CD14-positive monocyte (primary cell): ENCODE results near the gene ACTBL2. TPM values are rescaled to one million over a fixed set of nuclear protein-coding genes. Genes with fewer than 3 reads are reported as not detected.

Experiments used
- DNase-seq, 3 donors: peaks; one replicate each; pipeline ENCODE4 v3.0.0-alpha.2; 2011 to 2022
- H2AFZ ChIP-seq: 2 replicates; pipeline ENCODE4 v1.6.0; 2012; ENCODE audit warnings: mild to moderate bottlenecking, low read depth, low read length, inconsistent platforms; ENCODE audit not compliant: insufficient read depth, poor library complexity, severe bottlenecking
- H3K27ac ChIP-seq, 2 donors: 1 replicate in 1 of 2; 2 replicates in 1 of 2; pipeline ENCODE4 v1.5.1; 2012 to 2013; ENCODE audit warnings: low read length in 2 of 2, control low read depth in 1 of 2, inconsistent platforms in 1 of 2, low read depth in 1 of 2, mild to moderate bottlenecking in 1 of 2
- H3K27me3 ChIP-seq, 2 donors: one replicate each; pipeline versions ENCODE4 v1.6.0 to v1.6.1; 2011 to 2013; ENCODE audit warnings: low read length in 2 of 2; ENCODE audit not compliant: control insufficient read depth in 2 of 2, insufficient read depth in 2 of 2
- H3K36me3 ChIP-seq, 2 donors: replicated peaks in 1 of 2; 1 replicate in 1 of 2; 2 replicates in 1 of 2; pipeline versions ENCODE4 v1.5.1 to v1.6.1; 2012 to 2013; ENCODE audit warnings: low read length in 2 of 2, control low read depth in 1 of 2, inconsistent platforms in 1 of 2, mild to moderate bottlenecking in 1 of 2; ENCODE audit not compliant: insufficient read depth in 2 of 2, control insufficient read depth in 1 of 2
- H3K4me1 ChIP-seq, 2 donors: 1 replicate in 1 of 2; 2 replicates in 1 of 2; pipeline versions ENCODE4 v1.5.1 to v1.6.1; 2012 to 2013; ENCODE audit warnings: low read length in 2 of 2, control low read depth in 1 of 2, inconsistent platforms in 1 of 2, mild to moderate bottlenecking in 1 of 2, moderate library complexity in 1 of 2; ENCODE audit not compliant: insufficient read depth in 2 of 2, control insufficient read depth in 1 of 2
- H3K4me2 ChIP-seq: replicated peaks from 2 replicates; pipeline ENCODE3; 2012; ENCODE audit warnings: low read length, moderate library complexity, mild to moderate bottlenecking; ENCODE audit not compliant: poor library complexity, severe bottlenecking; ENCODE audit errors: extremely low read depth
- H3K4me3 ChIP-seq, 3 experiments: fragments of 200-600 bp in 1 of 3; sonication (generic) in 1 of 3; replicated peaks in 1 of 3; 1 replicate in 2 of 3; 2 replicates in 1 of 3; pipeline ENCODE4 v1.5.1; 2011 to 2013; ENCODE audit warnings: low read length in 3 of 3, mild to moderate bottlenecking in 3 of 3, control low read depth in 2 of 3, low read depth in 2 of 3, inconsistent platforms in 1 of 3, moderate library complexity in 1 of 3
- H3K79me2 ChIP-seq: 2 replicates; pipeline ENCODE4 v1.6.0; 2012; ENCODE audit warnings: mild to moderate bottlenecking, control low read depth, inconsistent platforms, low read length, moderate library complexity; ENCODE audit not compliant: insufficient read depth
- H3K9ac ChIP-seq: 2 replicates; pipeline ENCODE4 v1.6.0; 2017; ENCODE audit warnings: low read length, mild to moderate bottlenecking; ENCODE audit not compliant: insufficient read depth, poor library complexity, severe bottlenecking
- H3K9me3 ChIP-seq, 2 donors: replicated peaks in 1 of 2; 1 replicate in 1 of 2; 2 replicates in 1 of 2; pipeline versions ENCODE4 v1.5.1 to v1.6.1; 2012 to 2013; ENCODE audit warnings: low read length in 2 of 2, control low read depth in 1 of 2; ENCODE audit not compliant: control insufficient read depth in 1 of 2, insufficient read depth in 1 of 2
- H4K20me1 ChIP-seq: 2 replicates; pipeline ENCODE4 v1.6.0; 2012; ENCODE audit warnings: mild to moderate bottlenecking, low read length, control low read depth, moderate library complexity; ENCODE audit not compliant: insufficient read depth
- H3K27ac Mint-ChIP-seq, 7 donors: one replicate each; pipeline ENCODE4 v1.8.0; 2020; ENCODE audit warnings: mild to moderate bottlenecking in 7 of 7, mixed read lengths in 7 of 7, moderate library complexity in 6 of 7, inconsistent platforms in 2 of 7
- H3K27me3 Mint-ChIP-seq, 3 donors: one replicate each; pipeline ENCODE4 v1.8.0; 2021 to 2022; ENCODE audit warnings: low read depth in 3 of 3, mild to moderate bottlenecking in 3 of 3, mixed read lengths in 3 of 3, moderate library complexity in 3 of 3, inconsistent platforms in 1 of 3
- H3K36me3 Mint-ChIP-seq, 2 donors: one replicate each; pipeline ENCODE4 v1.8.0; 2020; ENCODE audit warnings: mixed read lengths in 2 of 2, inconsistent platforms in 1 of 2, mild to moderate bottlenecking in 1 of 2
- H3K4me1 Mint-ChIP-seq: one replicate; pipeline ENCODE4 v1.8.0; 2020; ENCODE audit warnings: mild to moderate bottlenecking, mixed read lengths
- H3K4me3 Mint-ChIP-seq, 2 donors: one replicate each; pipeline ENCODE4 v1.8.0; 2020; ENCODE audit warnings: mild to moderate bottlenecking in 2 of 2, mixed read lengths in 2 of 2, moderate library complexity in 1 of 2
- H3K9me3 Mint-ChIP-seq, 7 donors: one replicate each; pipeline ENCODE4 v1.8.0; 2020 to 2022; ENCODE audit warnings: mixed read lengths in 7 of 7, mild to moderate bottlenecking in 6 of 7, moderate library complexity in 6 of 7, inconsistent platforms in 2 of 7
- CTCF ChIP-seq: fragments of 200-600 bp; IDR thresholded peaks from one replicate; pipeline ENCODE4 v1.8.0; 2022; ENCODE audit warnings: antibody characterized with exemption, mild to moderate bottlenecking
- WGBS: methylation state at CpG from one replicate; pipeline ENCODE4 v1.1.5; 2013; ENCODE audit warnings: missing lambda C conversion rate; ENCODE audit not compliant: insufficient coverage; 5-methylcytosine and 5-hydroxymethylcytosine counted together
- intact Hi-C, 2 donors: fragments of 100-400 bp; cut with micrococcal nuclease; formaldehyde crosslinking; loops; one replicate each; pipeline versions ENCODE4 v1.15.0 to v1.15.1; 2023
- polyA plus RNA-seq, 3 donors: library from polyadenylated mRNA; depleted of rRNA in 1 of 3; unstranded in 2 of 3; stranded (reverse) in 1 of 3; fragments of 300-500 nt in 2 of 3; fragments of >200 nt in 1 of 3; fragmentation: Illumina TruSeq in 2 of 3; gene quantifications; 1 replicate in 2 of 3; 2 replicates in 1 of 3; pipeline ENCODE4 v1.2.3, GENCODE V29; 2012 to 2021

Gene ACTBL2
- polyA plus RNA-seq, 3 donors = not detected

DNA sequence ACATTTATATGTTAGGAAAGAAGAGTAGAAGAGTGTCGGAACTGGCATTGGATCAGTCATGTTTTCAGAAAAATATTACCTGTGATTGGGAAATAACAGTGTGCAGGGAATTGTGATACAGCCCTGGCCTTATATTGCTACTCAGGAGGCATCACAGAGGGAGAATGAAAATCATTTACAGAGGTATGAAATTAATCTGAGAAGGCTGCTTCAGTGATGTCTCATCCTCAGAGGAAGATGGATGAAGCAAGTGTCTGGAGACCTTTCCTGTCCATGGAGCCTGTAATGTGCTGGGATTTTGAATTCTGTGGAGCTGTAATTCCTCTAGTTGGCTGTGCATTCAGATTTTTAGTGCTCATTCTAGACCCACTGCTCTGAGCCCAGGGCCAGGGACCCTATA, 3.8 kb downstream of the ACTBL2 start:
- no peaks in the 10 kb centered on the region for H3K9me3 ChIP-seq
- intact Hi-C loops = no loop called here
- H3K4me1 ChIP-seq = no peaks in the 10 kb centered on the region
- no peak for TF ChIP-seq CTCF
- H3K27me3 ChIP-seq = no peaks in the 10 kb centered on the region
- H3K79me2 ChIP-seq = no peaks in the 10 kb centered on the region
- H3K9me3 Mint-ChIP-seq = peaks cover 0 to 2% (median 0%) of the 10 kb centered on the region in 7 donors
- no peaks in the 10 kb centered on the region for H3K36me3 ChIP-seq
- no peaks in the 10 kb centered on the region for H3K4me1 Mint-ChIP-seq
- no peak overlapping the region for H3K4me2 ChIP-seq
- no peak overlapping the region for H3K4me3 Mint-ChIP-seq
- H4K20me1 ChIP-seq = no peaks in the 10 kb centered on the region
- H3K27me3 Mint-ChIP-seq = peaks cover 0 to 1% (median 0%) of the 10 kb centered on the region in 3 donors
- no peak overlapping the region for H3K27ac ChIP-seq
- H3K9ac ChIP-seq = no peak overlapping the region
- no peaks in the 10 kb centered on the region for H3K36me3 Mint-ChIP-seq
- no peak overlapping the region for H3K27ac Mint-ChIP-seq
- no peak overlapping the region for H2AFZ ChIP-seq
- 100% methylated on average over 1 of the region's 1 CpG for WGBS
- no peak overlapping the region for H3K4me3 ChIP-seq
- DNase-seq = no peak

- Histone ChIP-seq H3K36me3 (no peaks in the 10 kb centered on the region), H3K27ac (no peak overlapping the region), H4K20me1 (no peaks in the 10 kb centered on the region), H2AFZ (no peak overlapping the region), H3K27me3 (no peaks in the 10 kb centered on the region), H3K4me3 (no peak overlapping the region), H3K4me2 (no peak overlapping the region), H3K4me1 (no peaks in the 10 kb centered on the region), H3K9me3 (no peaks in the 10 kb centered on the region), H3K79me2 (no peaks in the 10 kb centered on the region), H3K9ac (no peak overlapping the region)
- no peak overlapping the region for H3K27ac Mint-ChIP-seq
- H3K4me1 Mint-ChIP-seq = no peaks in the 10 kb centered on the region
- intact Hi-C loops = no loop called here
- no peak for TF ChIP-seq CTCF
- H3K9me3 Mint-ChIP-seq = peaks cover 0 to 2% (median 0%) of the 10 kb centered on the region in 7 donors
- H3K36me3 Mint-ChIP-seq = no peaks in the 10 kb centered on the region
- DNase-seq = no peak
- H3K4me3 Mint-ChIP-seq = no peak overlapping the region
- H3K27me3 Mint-ChIP-seq = peaks cover 0 to 1% (median 0%) of the 10 kb centered on the region in 3 donors
Measured at GRCh38 chr5:57476601-57477056, 6.0 kb downstream of the ACTBL2 start.
